ENCODE measurements around the gene TMEM97. TPM values are rescaled to one million over a fixed set of nuclear protein-coding genes. Genes with fewer than 3 reads are reported as not detected.

TMEM97 gene
- total RNA-seq, 2 donors from 2014 or later = 23.4 to 38.2 TPM

GRCh38 chr17:28320215-28321061, 1.4 kb downstream of the TMEM97 start:
- Mint-ChIP-seq H3K4me1 (ENCODE audit: low read depth) (peaks cover 48% of the 10 kb centered on the region), H3K27me3 (ENCODE audit: low read depth) (no peaks in the 10 kb centered on the region), H3K9me3 (no peaks in the 10 kb centered on the region), H3K4me3 (peak overlapping the region; percentile 89 to 90), H3K27ac (peak overlapping the region; percentile 68), H3K36me3 (ENCODE audit: insufficient read depth in 2 of 2) (peaks cover 0 to 5% of the 10 kb centered on the region in 2 donors)
- DNase-seq = no peak
- no peak for ATAC-seq (replicated peaks in 1 of 2)

- ATAC-seq (replicated peaks in 1 of 2) = no peak
- Mint-ChIP-seq H3K36me3 (ENCODE audit: insufficient read depth in 2 of 2) (peaks cover 0 to 21% of the 10 kb centered on the region in 2 donors), H3K4me3 (no peak overlapping the region)
Measured at GRCh38 chr17:28324267-28324745, 5.3 kb downstream of the TMEM97 start.

GRCh38 chr17:28324781-28325180, 5.8 kb downstream of the TMEM97 start:
- no peak for ATAC-seq (replicated peaks in 1 of 2)
- Mint-ChIP-seq H3K27me3 (ENCODE audit: low read depth) (no peaks in the 10 kb centered on the region), H3K9me3 (no peaks in the 10 kb centered on the region), H3K4me3 (no peak overlapping the region), H3K4me1 (ENCODE audit: low read depth) (peaks cover 52% of the 10 kb centered on the region), H3K27ac (no peak overlapping the region), H3K36me3 (ENCODE audit: insufficient read depth in 2 of 2) (peaks cover 0 to 21% of the 10 kb centered on the region in 2 donors)
- no peak for DNase-seq

More at GRCh38 chr17:28324267-28324745, 5.3 kb downstream of the TMEM97 start:
- Mint-ChIP-seq H3K27me3 (ENCODE audit: low read depth) (no peaks in the 10 kb centered on the region), H3K4me1 (ENCODE audit: low read depth) (peaks cover 54% of the 10 kb centered on the region), H3K9me3 (no peaks in the 10 kb centered on the region), H3K27ac (no peak overlapping the region)
- DNase-seq = no peak

GRCh38 chr17:28325211-28325610, 6.2 kb downstream of the TMEM97 start:
- Mint-ChIP-seq H3K4me1 (ENCODE audit: low read depth) (peaks cover 48% of the 10 kb centered on the region), H3K4me3 (no peak overlapping the region), H3K9me3 (no peaks in the 10 kb centered on the region), H3K27ac (no peak overlapping the region), H3K36me3 (ENCODE audit: insufficient read depth in 2 of 2) (peaks cover 0 to 17% of the 10 kb centered on the region in 2 donors), H3K27me3 (ENCODE audit: low read depth) (no peaks in the 10 kb centered on the region)
- ATAC-seq (replicated peaks in 1 of 2) (no peak), DNase-seq (no peak)

GRCh38 chr17:28326114-28326513, 7.1 kb downstream of the TMEM97 start:
- Mint-ChIP-seq H3K9me3 (no peaks in the 10 kb centered on the region), H3K4me1 (ENCODE audit: low read depth) (peaks cover 39% of the 10 kb centered on the region), H3K4me3 (no peak overlapping the region), H3K36me3 (ENCODE audit: insufficient read depth in 2 of 2) (peaks cover 0 to 15% of the 10 kb centered on the region in 2 donors), H3K27ac (no peak overlapping the region), H3K27me3 (ENCODE audit: low read depth) (no peaks in the 10 kb centered on the region)
- ATAC-seq (replicated peaks in 1 of 2) (no peak), DNase-seq (no peak)

- H3K4me3 Mint-ChIP-seq = peak overlapping the region; percentile 23 to 36
- ATAC-seq (replicated peaks in 1 of 2) (peak; percentile 99), DNase-seq (peak; percentile 65 to 67)
- no peaks in the 10 kb centered on the region for H3K27me3 Mint-ChIP-seq (ENCODE audit: low read depth)
- peaks cover 31% of the 10 kb centered on the region for H3K4me1 Mint-ChIP-seq (ENCODE audit: low read depth)
- H3K9me3 Mint-ChIP-seq = no peaks in the 10 kb centered on the region
- H3K36me3 Mint-ChIP-seq (ENCODE audit: insufficient read depth in 2 of 2) = peaks cover 0 to 15% of the 10 kb centered on the region in 2 donors
- peak overlapping the region; percentile 57 for H3K27ac Mint-ChIP-seq
Measured at GRCh38 chr17:28327031-28327607, 8.1 kb downstream of the TMEM97 start.

DNA sequence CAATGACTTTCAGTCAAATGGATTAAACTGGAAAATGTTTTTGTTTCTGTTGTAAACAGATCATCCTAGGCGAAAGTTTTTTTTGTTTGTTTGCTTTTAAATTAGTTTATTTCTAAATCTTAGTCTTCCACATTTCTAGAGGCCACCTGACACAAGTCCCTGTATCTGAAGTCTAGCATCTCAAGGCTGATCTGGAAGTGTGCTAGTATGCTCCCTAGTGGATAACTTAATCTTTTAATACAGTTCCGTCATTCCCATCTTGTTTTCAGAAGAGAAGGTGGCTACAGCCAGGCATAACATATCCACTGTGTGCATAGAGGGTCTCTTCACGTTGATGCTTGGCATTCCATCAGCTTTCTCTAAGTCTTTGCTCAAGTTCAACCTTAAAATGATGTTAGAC, 8.7 kb downstream of the TMEM97 start:
- DNase-seq = no peak
- peaks cover 26% of the 10 kb centered on the region for H3K4me1 Mint-ChIP-seq (ENCODE audit: low read depth)
- ATAC-seq (replicated peaks in 1 of 2) = no peak
- H3K9me3 Mint-ChIP-seq = no peaks in the 10 kb centered on the region
- no peaks in the 10 kb centered on the region for H3K27me3 Mint-ChIP-seq (ENCODE audit: low read depth)
- H3K27ac Mint-ChIP-seq = peak overlapping the region; percentile 57
- peaks cover 0 to 15% of the 10 kb centered on the region in 2 donors for H3K36me3 Mint-ChIP-seq (ENCODE audit: insufficient read depth in 2 of 2)
- H3K4me3 Mint-ChIP-seq = peak overlapping the region in 1 of 2 donors; percentile 31

DNA sequence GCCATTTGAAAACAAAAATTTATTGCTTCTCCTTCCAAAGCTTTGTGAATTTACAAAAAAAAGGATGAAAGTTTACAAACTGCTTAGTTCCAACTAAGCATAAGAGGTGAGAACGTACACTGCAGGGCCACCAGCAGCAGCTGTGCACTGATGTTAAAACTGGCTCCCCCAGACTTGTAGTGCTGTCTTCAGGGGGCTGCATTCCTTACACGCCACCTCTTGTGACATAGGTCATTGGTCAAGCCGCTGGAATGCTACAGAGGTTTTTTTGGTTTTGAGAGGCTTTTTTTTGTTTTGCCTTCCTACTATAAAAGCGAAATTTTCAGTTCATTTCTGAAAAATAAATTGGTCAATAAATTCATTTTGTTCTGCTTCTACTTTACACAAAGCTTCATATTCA, 9.3 kb downstream of the TMEM97 start:
- peaks cover 0 to 15% of the 10 kb centered on the region in 2 donors for H3K36me3 Mint-ChIP-seq (ENCODE audit: insufficient read depth in 2 of 2)
- H3K9me3 Mint-ChIP-seq = no peaks in the 10 kb centered on the region
- H3K4me1 Mint-ChIP-seq (ENCODE audit: low read depth) = peaks cover 26% of the 10 kb centered on the region
- no peaks in the 10 kb centered on the region for H3K27me3 Mint-ChIP-seq (ENCODE audit: low read depth)
- H3K4me3 Mint-ChIP-seq = no peak overlapping the region
- ATAC-seq (replicated peaks in 1 of 2) (no peak), DNase-seq (no peak)
- peak overlapping the region; percentile 57 for H3K27ac Mint-ChIP-seq

- H3K9me3 Mint-ChIP-seq = no peaks in the 10 kb centered on the region
- no peak overlapping the region for H3K27ac Mint-ChIP-seq
- H3K4me3 Mint-ChIP-seq = no peak overlapping the region
- ATAC-seq (replicated peaks in 1 of 2) (no peak), DNase-seq (no peak)
- H3K27me3 Mint-ChIP-seq (ENCODE audit: low read depth) = no peaks in the 10 kb centered on the region
- peaks cover 0 to 15% of the 10 kb centered on the region in 2 donors for H3K36me3 Mint-ChIP-seq (ENCODE audit: insufficient read depth in 2 of 2)
- peaks cover 43% of the 10 kb centered on the region for H3K4me1 Mint-ChIP-seq (ENCODE audit: low read depth)
Measured at GRCh38 chr17:28330671-28331070, 11.7 kb downstream of the TMEM97 start.

GRCh38 chr17:28331891-28332420, 13.0 kb downstream of the TMEM97 start:
- H3K4me1 Mint-ChIP-seq (ENCODE audit: low read depth) = peaks cover 38% of the 10 kb centered on the region
- peaks cover 0 to 8% of the 10 kb centered on the region in 2 donors for H3K36me3 Mint-ChIP-seq (ENCODE audit: insufficient read depth in 2 of 2)

GRCh38 chr17:28333083-28333746, 14.2 kb downstream of the TMEM97 start:
- peaks cover 0 to 4% of the 10 kb centered on the region in 2 donors for H3K36me3 Mint-ChIP-seq (ENCODE audit: insufficient read depth in 2 of 2)
- H3K4me1 Mint-ChIP-seq (ENCODE audit: low read depth) = peaks cover 39% of the 10 kb centered on the region
- ATAC-seq (replicated peaks in 1 of 2) = no peak
- H3K27ac Mint-ChIP-seq = no peak overlapping the region
- DNase-seq = no peak
- no peaks in the 10 kb centered on the region for H3K27me3 Mint-ChIP-seq (ENCODE audit: low read depth)
- peak overlapping the region in 1 of 2 donors; percentile 97 for H3K4me3 Mint-ChIP-seq
- H3K9me3 Mint-ChIP-seq = no peaks in the 10 kb centered on the region

More at GRCh38 chr17:28331891-28332420, 13.0 kb downstream of the TMEM97 start:
- DNase-seq = no peak
- ATAC-seq (replicated peaks in 1 of 2) = no peak
- Mint-ChIP-seq H3K4me3 (no peak overlapping the region), H3K27ac (no peak overlapping the region), H3K27me3 (ENCODE audit: low read depth) (no peaks in the 10 kb centered on the region), H3K9me3 (no peaks in the 10 kb centered on the region)

DNA sequence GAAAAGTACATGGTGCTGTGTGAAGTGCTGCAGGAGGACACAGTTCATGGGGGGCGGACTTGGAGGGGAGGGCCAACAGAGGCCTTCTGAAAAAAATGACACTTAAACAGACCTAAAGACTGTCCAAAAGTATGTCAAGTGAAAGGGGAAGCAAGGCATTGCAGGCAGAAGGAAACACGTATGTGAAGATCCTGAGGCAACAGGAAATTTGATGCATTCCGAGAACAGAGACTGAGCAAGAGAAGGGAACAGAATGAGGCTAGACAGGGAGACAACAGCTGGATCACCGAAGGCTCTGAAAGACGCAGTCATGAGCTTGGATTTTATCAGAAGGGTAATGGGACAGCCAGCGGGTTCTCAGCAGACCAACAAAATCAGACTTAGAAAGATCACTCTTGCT, 15.2 kb downstream of the TMEM97 start:
- ATAC-seq (replicated peaks in 1 of 2) (no peak), DNase-seq (no peak)
- H3K4me1 Mint-ChIP-seq (ENCODE audit: low read depth) = peaks cover 38% of the 10 kb centered on the region
- H3K36me3 Mint-ChIP-seq (ENCODE audit: insufficient read depth in 2 of 2) = peaks cover 0 to under 1% of the 10 kb centered on the region in 2 donors
- peak overlapping the region; percentile 6 for H3K27ac Mint-ChIP-seq
- peak overlapping the region; percentile 90 to 97 for H3K4me3 Mint-ChIP-seq
- no peaks in the 10 kb centered on the region for H3K27me3 Mint-ChIP-seq (ENCODE audit: low read depth)
- no peaks in the 10 kb centered on the region for H3K9me3 Mint-ChIP-seq
